Trophoblast cell (in vitro differentiated cells and primary cell): ENCODE measurements around the gene AP4B1.
A peak's percentile ranks its signal among the peaks of the same experiment; 100 is the strongest.

Experiments
- DNase-seq, 2 donors: peaks; one replicate each; pipeline ENCODE4 v3.0.0-alpha.2; 2016
- H2AFZ ChIP-seq: 2 replicates; pipeline ENCODE4 v1.6.1; 2013; ENCODE audit warnings: low read length, moderate library complexity, mild to moderate bottlenecking; ENCODE audit not compliant: insufficient read depth, poor library complexity
- H2AK5ac ChIP-seq: 2 replicates; pipeline ENCODE4 v1.6.1; 2013; ENCODE audit warnings: mild to moderate bottlenecking, low read length
- H2BK120ac ChIP-seq: 2 replicates; pipeline ENCODE4 v1.6.1; 2013; ENCODE audit warnings: low read length, mild to moderate bottlenecking, moderate library complexity; ENCODE audit not compliant: insufficient read depth, poor library complexity
- H2BK12ac ChIP-seq: 2 replicates; pipeline ENCODE4 v1.6.1; 2013; ENCODE audit warnings: mild to moderate bottlenecking, low read length, moderate library complexity
- H2BK5ac ChIP-seq: 2 replicates; pipeline ENCODE4 v1.6.1; 2013; ENCODE audit warnings: low read length, low read depth, moderate library complexity, mild to moderate bottlenecking; ENCODE audit not compliant: poor library complexity
- H3K14ac ChIP-seq: 2 replicates; pipeline ENCODE4 v1.6.1; 2013; ENCODE audit warnings: mild to moderate bottlenecking, low read length
- H3K18ac ChIP-seq: 2 replicates; pipeline ENCODE4 v1.6.1; 2013; ENCODE audit warnings: mild to moderate bottlenecking, low read length
- H3K23ac ChIP-seq: 2 replicates; pipeline ENCODE4 v1.6.1; 2013; ENCODE audit warnings: low read length
- H3K27ac ChIP-seq: 2 replicates; pipeline ENCODE4 v1.5.1; 2013; ENCODE audit warnings: low read depth, mild to moderate bottlenecking, inconsistent platforms, low read length, moderate library complexity
- H3K27me3 ChIP-seq: 2 replicates; pipeline ENCODE4 v1.6.1; 2013; ENCODE audit warnings: inconsistent platforms, mild to moderate bottlenecking, low read length, moderate library complexity; ENCODE audit not compliant: insufficient read depth
- H3K36me3 ChIP-seq, 2 experiments: 1 replicate in 1 of 2; 2 replicates in 1 of 2; pipeline ENCODE4 v1.6.1; 2013; ENCODE audit warnings: low read length in 2 of 2, mild to moderate bottlenecking in 2 of 2, moderate library complexity in 1 of 2; ENCODE audit not compliant: insufficient read depth in 2 of 2, control insufficient read depth in 1 of 2
- H3K4ac ChIP-seq: 2 replicates; pipeline ENCODE4 v1.6.1; 2013; ENCODE audit warnings: low read depth, mild to moderate bottlenecking, low read length, moderate library complexity
- H3K4me1 ChIP-seq, 2 experiments: 1 replicate in 1 of 2; 2 replicates in 1 of 2; pipeline ENCODE4 v1.6.1; 2013; ENCODE audit warnings: low read length in 2 of 2, mild to moderate bottlenecking in 2 of 2, moderate library complexity in 1 of 2; ENCODE audit not compliant: insufficient read depth in 2 of 2, control insufficient read depth in 1 of 2
- H3K4me2 ChIP-seq: 2 replicates; pipeline ENCODE4 v1.6.1; 2013; ENCODE audit warnings: inconsistent platforms, mild to moderate bottlenecking, low read length, moderate library complexity
- H3K4me3 ChIP-seq: 2 replicates; pipeline ENCODE4 v1.5.1; 2013; ENCODE audit warnings: mild to moderate bottlenecking, low read depth, low read length, inconsistent platforms
- H3K79me1 ChIP-seq: one replicate; pipeline ENCODE4 v1.6.1; 2013; ENCODE audit warnings: low read length
- H3K79me2 ChIP-seq: 2 replicates; pipeline ENCODE4 v1.6.1; 2013; ENCODE audit warnings: low read length, mild to moderate bottlenecking; ENCODE audit not compliant: control insufficient read depth, insufficient read depth, poor library complexity
- H3K9ac ChIP-seq: 2 replicates; pipeline ENCODE4 v1.6.1; 2013; ENCODE audit warnings: mild to moderate bottlenecking, low read length
- H3K9me3 ChIP-seq: 2 replicates; pipeline ENCODE4 v1.6.1; 2013; ENCODE audit warnings: low read depth, mild to moderate bottlenecking, control low read depth, inconsistent platforms, low read length; ENCODE audit not compliant: insufficient read depth
- H4K12ac ChIP-seq: 2 replicates; pipeline ENCODE4 v1.6.1; 2013; ENCODE audit warnings: low read depth, mild to moderate bottlenecking, low read length, moderate library complexity
- H4K8ac ChIP-seq: 2 replicates; pipeline ENCODE4 v1.6.1; 2013; ENCODE audit warnings: low read depth, mild to moderate bottlenecking, low read length, moderate library complexity
- H4K91ac ChIP-seq: one replicate; pipeline ENCODE4 v1.6.1; 2013; ENCODE audit warnings: low read depth, mild to moderate bottlenecking, low read length, moderate library complexity
- WGBS: extraction: QIAGEN DNeasy Blood & Tissue Kit; methylation state at CpG from one replicate; pipeline ENCODE4 v1.1.7; 2013; ENCODE audit warnings: missing lambda C conversion rate; ENCODE audit not compliant: insufficient read length, insufficient coverage; ENCODE audit errors: extremely low coverage; 5-methylcytosine and 5-hydroxymethylcytosine counted together

The AP4B1 gene

GRCh38 chr1:113935176-113935575 lies 30.6 kb upstream of the AP4B1 start:
- H3K27me3 ChIP-seq = no peaks in the 10 kb centered on the region
- no peak overlapping the region for H2BK12ac ChIP-seq
- H4K8ac ChIP-seq = no peak overlapping the region
- H4K91ac ChIP-seq = no peak overlapping the region
- H3K36me3 ChIP-seq = no peaks in the 10 kb centered on the region
- peaks cover 2 to 4% of the 10 kb centered on the region in 2 experiments for H3K4me1 ChIP-seq
- H3K9ac ChIP-seq = no peak overlapping the region
- H3K23ac ChIP-seq = no peak overlapping the region
- no peak overlapping the region for H4K12ac ChIP-seq
- no peak overlapping the region for H3K4me2 ChIP-seq
- no peak overlapping the region for H2BK120ac ChIP-seq
- H3K79me1 ChIP-seq = no peaks in the 10 kb centered on the region
- no peak for DNase-seq
- peaks cover 9% of the 10 kb centered on the region for H3K79me2 ChIP-seq
- H2AK5ac ChIP-seq = no peak overlapping the region
- no peak overlapping the region for H3K18ac ChIP-seq
- H3K27ac ChIP-seq = no peak overlapping the region
- H2AFZ ChIP-seq = no peak overlapping the region
- H2BK5ac ChIP-seq = no peak overlapping the region
- H3K9me3 ChIP-seq = no peaks in the 10 kb centered on the region
- WGBS = no CpG with 5 or more reads among the region's 1 CpG
- no peak overlapping the region for H3K14ac ChIP-seq
- peak overlapping the region; percentile 19 for H3K4ac ChIP-seq
- no peak overlapping the region for H3K4me3 ChIP-seq

DNA sequence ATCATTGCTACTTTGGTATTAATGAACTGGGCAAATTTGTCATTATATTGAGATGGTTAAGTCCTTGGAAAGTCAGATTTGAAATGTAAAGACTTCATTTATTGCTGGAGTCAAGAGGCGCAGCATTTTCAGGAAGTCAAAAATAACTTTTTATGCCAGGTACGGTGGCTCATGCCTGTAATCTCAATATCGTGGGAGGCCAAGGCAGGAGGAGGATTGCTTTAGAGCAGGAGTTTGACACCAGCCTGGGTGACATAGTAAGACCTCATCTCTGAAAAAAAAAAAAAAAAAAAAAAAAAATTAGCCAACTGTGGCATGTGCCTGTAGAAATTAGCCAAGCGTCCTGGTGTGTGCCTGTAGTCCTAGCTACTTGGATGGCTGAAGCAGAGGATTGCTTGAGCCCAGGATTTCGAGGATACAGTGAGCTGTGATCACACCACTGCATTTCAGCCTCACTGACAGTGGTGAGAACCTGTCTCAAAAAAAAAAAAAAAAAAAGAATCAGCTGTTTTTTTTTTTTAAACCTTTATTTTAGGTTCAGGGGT lies 30.0 kb upstream of the AP4B1 start:
- Histone ChIP-seq H4K91ac (no peak overlapping the region), H2BK120ac (no peak overlapping the region), H3K4me3 (no peak overlapping the region), H2BK5ac (no peak overlapping the region), H3K27me3 (no peaks in the 10 kb centered on the region), H3K9me3 (no peaks in the 10 kb centered on the region), H4K12ac (no peak overlapping the region), H2AK5ac (no peak overlapping the region), H3K18ac (no peak overlapping the region), H3K4me1 (peaks cover 2 to 4% of the 10 kb centered on the region in 2 experiments), H3K79me2 (peaks cover 12% of the 10 kb centered on the region), H4K8ac (no peak overlapping the region), H3K23ac (no peak overlapping the region), H3K4me2 (no peak overlapping the region), H3K4ac (peak overlapping the region; percentile 83), H3K14ac (no peak overlapping the region), H3K36me3 (no peaks in the 10 kb centered on the region), H2AFZ (no peak overlapping the region), H3K9ac (no peak overlapping the region), H2BK12ac (no peak overlapping the region), H3K79me1 (peaks cover 5% of the 10 kb centered on the region), H3K27ac (no peak overlapping the region)
- DNase-seq = no peak
- WGBS = no CpG with 5 or more reads among the region's 5 CpGs

DNA sequence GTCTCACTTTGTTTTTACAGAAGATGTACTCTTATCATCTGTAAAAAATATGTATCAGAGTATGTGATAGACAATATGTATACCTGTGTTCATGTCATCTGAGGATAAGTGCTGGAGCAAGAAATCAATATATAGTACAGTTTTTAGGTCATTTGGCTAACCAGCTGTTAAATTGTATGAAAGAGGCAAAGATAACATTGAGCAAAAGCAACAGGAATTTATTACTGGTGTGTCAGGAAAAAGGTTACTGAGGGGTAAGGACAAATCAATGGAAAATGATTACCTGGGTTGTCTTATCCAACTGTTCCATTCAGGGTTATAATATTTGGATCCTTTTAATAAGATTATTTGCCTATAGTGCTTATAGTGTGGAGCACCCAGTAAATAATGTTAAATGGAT lies 29.4 kb upstream of the AP4B1 start:
- H3K27ac ChIP-seq = no peak overlapping the region
- no peaks in the 10 kb centered on the region for H3K9me3 ChIP-seq
- H3K4me3 ChIP-seq = no peak overlapping the region
- no peak overlapping the region for H2BK5ac ChIP-seq
- no peak overlapping the region for H3K14ac ChIP-seq
- no peak overlapping the region for H4K12ac ChIP-seq
- no peak overlapping the region for H4K91ac ChIP-seq
- H2BK120ac ChIP-seq = no peak overlapping the region
- H2AFZ ChIP-seq = no peak overlapping the region
- H4K8ac ChIP-seq = no peak overlapping the region
- H3K36me3 ChIP-seq = no peaks in the 10 kb centered on the region
- no peak overlapping the region for H2BK12ac ChIP-seq
- no peak overlapping the region for H3K23ac ChIP-seq
- H2AK5ac ChIP-seq = no peak overlapping the region
- no peaks in the 10 kb centered on the region for H3K27me3 ChIP-seq
- H3K9ac ChIP-seq = no peak overlapping the region
- H3K4me2 ChIP-seq = no peak overlapping the region
- DNase-seq = no peak
- no peak overlapping the region for H3K18ac ChIP-seq
- peaks cover 8% of the 10 kb centered on the region for H3K79me1 ChIP-seq
- H3K79me2 ChIP-seq = peaks cover 12% of the 10 kb centered on the region
- no peak overlapping the region for H3K4ac ChIP-seq
- H3K4me1 ChIP-seq = peaks cover 2 to 4% of the 10 kb centered on the region in 2 experiments

DNA sequence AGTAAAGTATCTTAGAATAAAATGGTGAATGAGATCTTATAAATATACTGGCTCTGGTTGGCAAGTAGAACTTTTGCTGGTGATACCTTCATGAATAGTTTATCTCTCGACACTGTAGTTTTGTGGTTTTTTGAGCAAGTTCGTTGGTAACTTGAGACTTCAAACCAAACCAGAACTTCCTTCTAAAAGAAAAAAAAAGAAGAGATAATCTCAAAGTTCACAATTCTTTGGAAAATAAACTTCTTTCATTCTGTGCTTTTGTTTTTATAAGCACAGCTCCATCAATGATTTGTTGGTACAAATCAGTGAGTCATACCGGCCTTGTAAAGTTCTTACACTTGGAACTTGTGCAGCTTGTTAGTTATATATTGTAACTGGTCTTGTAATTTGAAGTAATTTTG lies 26.9 kb upstream of the AP4B1 start:
- no peak overlapping the region for H3K4me3 ChIP-seq
- H4K8ac ChIP-seq = no peak overlapping the region

More for the DNA sequence above, 26.9 kb upstream of the AP4B1 start:
- no peak for DNase-seq
- Histone ChIP-seq H3K27me3 (no peaks in the 10 kb centered on the region), H3K79me2 (peaks cover 9% of the 10 kb centered on the region), H2BK12ac (no peak overlapping the region), H2BK120ac (no peak overlapping the region), H4K12ac (no peak overlapping the region), H2AK5ac (no peak overlapping the region), H3K14ac (no peak overlapping the region), H3K9me3 (no peaks in the 10 kb centered on the region), H3K79me1 (peaks cover 9% of the 10 kb centered on the region), H3K4me1 (peaks cover 2% of the 10 kb centered on the region in 2 experiments), H3K27ac (no peak overlapping the region), H2AFZ (no peak overlapping the region), H2BK5ac (no peak overlapping the region), H3K4me2 (no peak overlapping the region), H3K23ac (no peak overlapping the region), H4K91ac (no peak overlapping the region), H3K36me3 (no peaks in the 10 kb centered on the region), H3K4ac (no peak overlapping the region), H3K9ac (no peak overlapping the region), H3K18ac (no peak overlapping the region)
- no CpG with 5 or more reads among the region's 3 CpGs for WGBS
